Central memory CD4-positive, alpha-beta T cell (primary cell): ENCODE results near the gene KBTBD2.
"Not testable (repeated sequence)": the region's sequence is repeated elsewhere in the genome, so short reads cannot be mapped to it uniquely, and the experiment has no call there.

Source experiments
- DNase-seq: peaks from one replicate; pipeline ENCODE4 v3.0.0; 2022

The KBTBD2 gene

DNA sequence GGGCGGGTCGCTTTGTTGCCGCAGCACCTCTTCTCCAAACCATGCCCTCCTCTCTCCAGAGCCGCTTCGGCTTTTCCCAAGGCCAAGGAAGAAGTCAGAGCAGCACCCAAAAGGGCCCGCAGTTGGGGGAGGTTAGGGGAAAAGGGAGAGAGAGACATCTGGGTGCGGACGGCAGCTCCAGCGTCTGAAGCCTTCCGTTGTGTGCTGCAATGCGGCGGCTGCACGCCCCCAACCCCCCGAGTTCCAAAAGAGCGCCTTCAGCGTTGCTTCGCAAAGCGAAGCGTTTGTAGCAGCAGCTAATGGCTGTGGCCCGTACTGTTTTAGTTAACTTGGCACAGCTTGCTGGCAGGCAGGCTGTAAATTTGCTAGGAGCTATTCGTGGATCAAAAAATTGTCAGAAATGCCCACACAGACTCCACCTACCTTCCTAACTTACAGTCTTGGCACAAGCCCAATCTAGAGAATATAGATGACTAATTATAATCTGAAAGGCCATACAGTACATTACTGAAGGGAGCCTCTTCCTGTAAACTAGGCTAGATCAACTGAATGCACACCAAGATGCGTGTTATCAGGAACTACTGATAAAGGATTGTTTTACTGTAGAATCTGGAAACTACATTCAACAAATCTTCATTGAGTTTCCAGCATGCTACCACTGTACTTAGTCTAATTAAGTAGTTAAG, 1.1 kb upstream of the KBTBD2 start:
- peak; percentile 53 for DNase-seq

DNA sequence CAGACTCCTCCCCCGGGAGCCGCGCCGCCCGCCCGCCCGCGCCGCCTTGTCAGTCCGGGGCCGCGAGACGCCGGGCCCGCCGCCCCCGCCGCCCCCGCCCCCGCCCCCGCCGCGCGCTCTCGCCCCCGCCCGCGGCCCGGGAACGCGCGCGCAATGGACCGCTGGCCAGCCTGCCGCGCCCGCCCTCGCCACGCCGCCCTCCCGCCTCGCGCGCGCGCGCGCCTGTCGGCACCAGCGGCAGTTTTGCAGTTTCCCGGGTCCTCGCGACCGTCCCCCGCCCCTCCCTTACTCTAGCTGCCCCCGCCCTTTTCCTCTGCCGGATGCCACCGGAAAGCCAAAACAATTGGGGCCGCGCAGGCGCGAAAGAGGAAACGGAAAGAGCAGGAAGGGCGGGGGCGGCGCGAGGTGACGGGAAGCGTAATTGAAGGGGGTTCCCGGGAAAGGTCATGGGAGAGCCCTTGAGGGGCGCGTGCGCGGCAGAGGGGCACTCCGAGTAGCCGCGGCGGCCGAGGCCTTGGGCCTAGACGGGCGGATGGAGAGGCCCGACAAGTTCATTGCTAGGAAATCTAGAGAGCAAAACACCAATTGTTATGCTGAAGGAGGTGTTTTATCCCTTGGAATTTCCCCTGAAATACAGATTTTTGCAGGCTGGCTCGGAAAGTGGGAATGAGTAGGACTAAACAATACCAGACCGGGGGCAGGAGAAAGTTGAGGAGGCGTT, 400 bp upstream of the KBTBD2 start:
- peak; percentile 98 for DNase-seq

DNA sequence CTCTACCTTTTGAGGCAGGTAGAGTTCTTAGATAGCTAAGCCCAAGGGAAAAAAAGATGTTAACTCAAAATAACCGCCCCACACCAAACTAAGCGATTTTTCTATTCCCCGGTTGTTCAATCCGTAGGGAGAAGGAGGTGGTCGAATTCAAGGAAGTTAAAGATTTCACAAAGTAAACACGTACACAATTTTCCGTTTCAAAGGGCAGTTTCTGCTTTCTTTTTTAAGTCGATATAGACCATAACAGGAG, 842 bp downstream of the KBTBD2 start:
- DNase-seq: no peak

DNA sequence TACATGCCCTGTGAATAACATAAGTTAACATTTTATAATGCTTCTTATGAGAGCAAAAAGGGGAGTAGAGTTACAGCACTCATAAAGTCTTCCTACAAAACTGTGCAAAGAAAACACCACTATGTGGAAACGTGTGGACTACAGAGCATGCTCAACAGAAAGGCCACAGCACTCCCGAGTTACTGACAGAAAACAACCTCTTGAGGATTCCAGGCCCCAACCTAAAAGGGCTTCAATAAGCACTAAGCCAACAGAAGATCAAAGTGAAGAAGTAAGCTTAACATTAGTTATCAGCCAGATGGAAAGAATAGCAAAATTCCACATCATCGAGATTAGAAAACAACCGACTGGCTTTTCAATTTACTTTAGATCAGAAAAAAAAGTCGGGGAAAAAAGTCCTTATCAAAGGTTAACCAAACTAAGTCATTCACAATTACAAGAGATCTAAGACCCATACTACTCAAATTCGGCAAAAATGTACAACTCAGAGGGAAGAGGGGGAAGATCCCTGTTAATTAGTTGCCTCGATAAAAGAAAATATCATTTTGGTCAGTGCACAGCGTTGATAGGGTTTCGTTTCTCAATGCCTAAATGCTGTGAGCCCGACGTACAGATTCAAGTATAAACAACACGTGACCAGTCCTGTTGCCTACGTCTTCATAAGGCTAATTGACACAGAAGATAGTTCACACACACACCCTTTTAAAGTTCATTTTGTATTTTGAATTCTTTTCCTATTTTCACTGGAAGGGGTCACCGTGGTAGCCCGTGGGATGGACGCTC, 1.4 kb downstream of the KBTBD2 start:
- DNase-seq: peak; percentile 74

DNA sequence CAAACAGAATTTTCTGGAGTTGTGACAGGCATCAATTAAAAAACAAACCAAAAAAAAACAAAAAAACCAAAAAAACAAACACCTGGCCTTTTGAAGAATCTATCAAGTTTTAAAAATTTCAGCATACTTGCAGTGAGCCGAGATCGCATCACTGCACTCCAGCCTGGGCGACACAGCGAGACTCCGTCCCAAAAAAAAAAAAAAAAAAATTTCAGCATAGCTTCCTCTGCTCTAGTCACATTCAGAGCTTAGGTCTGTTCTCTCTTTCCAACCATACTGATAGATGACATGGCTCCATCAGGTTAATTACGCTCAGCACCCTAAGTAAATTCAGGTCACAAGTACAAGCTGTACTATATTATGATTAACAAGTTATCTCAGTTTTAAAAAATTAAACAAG, 3.1 kb downstream of the KBTBD2 start:
- DNase-seq: no peak

DNA sequence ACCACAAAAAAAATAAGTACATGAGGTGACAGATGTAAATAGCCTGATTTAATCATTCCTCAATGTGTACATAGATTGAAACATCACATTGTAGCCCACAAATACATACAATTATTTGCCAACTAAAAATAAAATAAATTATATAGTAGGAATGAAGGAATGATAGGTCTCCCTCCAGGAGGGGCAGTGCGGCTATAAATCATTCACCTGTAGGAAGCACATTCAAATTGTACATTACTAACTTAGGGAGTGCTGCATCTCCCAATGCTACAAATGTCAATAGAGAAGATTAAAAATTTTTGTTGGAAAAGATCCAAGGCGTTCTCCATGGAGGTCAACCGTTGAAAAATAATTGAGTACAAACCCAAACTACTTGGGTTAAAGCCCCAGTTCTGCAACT, 4.2 kb downstream of the KBTBD2 start:
- DNase-seq: no peak

DNA sequence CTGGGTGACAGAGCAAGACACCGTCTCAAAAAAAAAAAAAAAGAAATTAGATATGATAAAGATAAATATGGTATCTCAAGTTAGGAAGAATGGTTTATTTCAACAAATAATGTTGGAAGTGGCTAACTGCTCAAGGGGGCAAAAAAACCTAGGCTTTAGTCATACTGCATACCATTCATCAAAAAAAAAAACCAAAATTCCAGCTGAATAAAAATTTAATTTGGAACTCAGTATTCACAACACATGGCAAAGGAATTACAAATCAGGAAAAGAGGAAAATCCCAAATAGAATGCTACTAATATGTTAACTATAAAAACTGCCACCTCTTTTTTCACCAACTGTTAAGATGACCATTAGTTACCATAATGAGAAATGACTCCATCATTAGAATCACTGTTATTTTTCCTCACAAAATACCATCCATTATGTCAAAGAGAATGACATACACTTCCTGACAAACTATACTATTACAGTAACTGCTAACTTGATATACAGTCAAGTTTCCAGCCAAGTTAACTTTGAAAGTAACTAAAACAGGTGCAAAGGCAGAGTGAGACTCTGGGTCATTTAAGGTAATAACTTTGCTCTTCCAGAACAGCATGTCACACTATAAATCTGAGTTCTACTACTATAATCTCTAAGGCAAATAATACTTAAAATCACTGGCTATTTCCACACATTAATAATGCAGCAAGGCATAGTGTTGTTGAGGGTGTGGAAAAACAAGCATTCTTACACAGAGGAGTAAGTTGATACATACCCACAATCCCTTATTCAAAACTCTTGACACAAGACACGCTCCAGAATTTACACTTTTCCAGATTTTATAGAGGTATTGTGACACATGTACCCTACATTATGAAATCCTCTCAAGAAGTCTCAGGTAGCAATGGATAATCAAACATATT, 10.2 kb downstream of the KBTBD2 start:
- DNase-seq: no peak

DNA sequence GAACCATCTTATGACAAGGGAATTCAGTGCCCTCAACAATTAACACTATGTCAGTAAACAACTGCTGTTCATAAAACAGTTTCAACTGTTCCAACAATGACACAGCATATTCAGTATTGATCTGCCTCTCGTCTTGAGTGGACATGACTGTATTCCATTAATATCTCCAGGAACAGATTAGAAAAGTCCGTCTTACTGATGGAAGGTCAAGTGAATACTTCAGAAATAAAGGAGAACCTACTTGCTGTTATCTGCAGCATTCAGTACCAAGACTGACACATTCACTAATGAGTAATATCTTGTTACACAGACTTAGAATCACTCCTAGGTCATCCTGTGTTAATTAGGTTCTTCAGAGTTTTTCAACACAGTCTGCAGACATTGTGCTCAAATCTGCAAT, 12.1 kb downstream of the KBTBD2 start:
- no peak for DNase-seq

DNA sequence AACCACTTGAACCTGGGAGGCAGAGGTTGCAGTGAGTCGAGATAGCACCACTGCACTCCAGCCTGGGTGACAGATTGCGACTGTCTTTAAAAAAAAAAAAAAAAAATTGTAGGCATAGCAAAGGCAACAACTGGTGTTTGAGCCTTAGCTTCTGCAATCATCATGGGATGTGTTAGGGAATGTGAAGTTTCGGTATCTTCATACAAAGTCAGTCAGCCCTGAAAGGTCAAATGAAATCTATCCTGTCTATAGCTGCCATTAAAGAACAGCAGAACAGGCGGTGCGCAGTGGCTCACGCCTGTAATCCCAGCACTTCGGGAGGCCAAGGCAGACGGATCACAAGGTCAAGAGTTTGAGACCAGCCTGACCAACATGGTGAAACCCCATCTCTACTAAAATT, 13.5 kb downstream of the KBTBD2 start:
- DNase-seq: not testable (repeated sequence)

DNA sequence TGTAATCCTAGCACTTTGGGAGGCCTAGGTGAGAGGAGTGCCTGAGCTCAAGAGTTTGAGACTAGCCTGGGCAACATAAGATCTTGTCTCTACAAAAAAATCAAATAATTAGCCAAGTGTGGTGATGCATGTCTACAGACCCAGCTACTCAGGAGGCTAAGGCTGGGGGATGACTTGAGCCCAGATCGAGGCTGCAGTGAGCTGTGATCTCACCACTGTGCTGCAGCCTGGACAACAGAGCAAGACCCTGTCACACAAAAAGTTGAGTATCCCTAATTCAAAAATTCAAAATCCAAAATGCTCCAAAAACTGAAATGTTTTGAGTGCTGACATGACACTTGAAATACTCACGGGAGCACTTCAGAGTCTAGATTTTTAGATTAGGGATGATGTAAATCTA, 19.1 kb downstream of the KBTBD2 start:
- no peak for DNase-seq

DNA sequence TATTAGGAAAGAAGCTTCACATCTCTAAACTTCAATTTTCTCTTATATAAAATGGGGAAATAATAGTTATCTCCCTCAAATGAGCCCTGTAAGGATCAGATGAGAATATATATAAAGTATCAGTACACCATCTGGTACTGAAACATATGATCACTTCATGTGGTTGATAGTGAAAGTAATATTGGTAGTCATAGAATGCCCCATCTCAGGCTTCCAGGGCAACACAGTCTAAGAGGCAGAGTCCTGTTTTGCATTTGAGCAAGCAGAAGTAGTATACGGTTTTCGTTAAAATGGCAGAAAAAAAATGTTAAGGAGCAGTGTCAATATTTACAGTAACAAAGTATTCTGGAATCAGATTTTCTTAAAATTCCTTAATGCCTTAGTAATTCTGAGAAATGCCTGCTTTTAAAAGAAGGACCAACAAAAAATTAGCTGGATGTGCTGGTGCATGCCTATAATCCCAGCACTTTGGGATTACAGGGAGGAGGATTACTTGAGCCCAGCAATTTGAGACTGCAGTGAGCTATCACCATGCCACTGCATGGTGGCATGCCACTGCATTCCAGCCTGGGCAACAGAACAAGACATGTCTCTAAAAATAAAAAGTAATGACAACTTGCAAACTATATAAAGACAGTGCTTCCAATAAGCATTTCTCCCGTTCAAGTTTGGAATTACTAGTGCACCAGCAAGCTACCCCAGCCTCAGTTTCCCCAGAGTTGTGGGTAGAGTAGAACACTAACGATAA, 19.8 kb downstream of the KBTBD2 start:
- no peak for DNase-seq

DNA sequence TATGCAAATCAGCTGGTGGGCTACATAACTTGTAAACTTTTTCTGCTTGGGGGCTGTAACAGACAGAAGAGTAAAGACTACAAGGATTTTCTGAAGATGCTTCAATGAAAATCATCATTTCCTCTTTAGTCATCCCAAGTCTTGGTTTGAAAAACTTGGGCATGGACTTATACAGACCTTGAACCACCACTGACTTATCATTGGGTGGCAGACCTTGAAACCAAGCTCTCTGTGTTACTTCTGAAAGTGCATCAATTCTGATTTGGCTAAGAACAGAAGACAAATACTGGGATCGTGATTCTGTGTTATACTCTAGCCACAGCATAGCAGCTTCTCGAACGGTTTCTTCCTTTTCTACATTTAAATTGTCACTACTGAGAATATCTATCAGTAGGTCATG, 21.3 kb downstream of the KBTBD2 start:
- no peak for DNase-seq

DNA sequence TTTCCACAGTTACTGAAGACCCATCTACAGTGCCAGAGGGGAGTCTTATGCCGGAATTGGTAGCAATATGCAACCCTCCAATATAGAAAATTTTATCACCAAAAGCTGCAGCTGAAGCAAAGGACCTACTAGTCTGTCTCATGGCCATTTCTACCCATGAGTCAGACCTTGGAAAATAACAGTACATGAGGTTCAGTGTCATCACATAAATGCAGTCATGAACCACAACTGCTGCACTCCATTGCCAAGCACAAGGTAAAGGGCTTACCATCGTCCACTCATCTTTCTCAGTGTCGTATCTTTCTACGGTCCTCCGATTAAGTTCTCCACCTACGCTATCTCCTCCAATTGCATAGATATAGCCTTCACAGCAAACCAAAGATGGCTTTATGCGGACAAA, 21.8 kb downstream of the KBTBD2 start:
- no peak for DNase-seq

DNA sequence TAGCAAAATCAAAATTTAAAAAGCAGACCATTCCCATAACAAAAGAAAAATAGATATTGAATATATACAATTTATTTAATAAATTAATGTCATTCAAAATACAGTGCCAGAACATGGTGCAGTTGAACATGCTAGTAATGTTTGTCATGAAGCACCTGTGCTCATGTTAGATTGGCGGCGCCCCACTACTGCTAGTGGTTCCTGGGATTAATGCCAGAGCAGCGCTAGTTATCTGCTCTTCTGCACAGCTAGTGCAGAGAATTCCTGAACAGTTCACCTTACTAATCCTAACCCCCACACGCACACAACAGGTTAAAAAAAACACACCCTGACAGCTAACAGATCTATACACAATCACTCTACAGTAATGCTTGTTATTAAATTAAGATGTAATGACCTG, 23.4 kb downstream of the KBTBD2 start:
- DNase-seq: no peak

DNA sequence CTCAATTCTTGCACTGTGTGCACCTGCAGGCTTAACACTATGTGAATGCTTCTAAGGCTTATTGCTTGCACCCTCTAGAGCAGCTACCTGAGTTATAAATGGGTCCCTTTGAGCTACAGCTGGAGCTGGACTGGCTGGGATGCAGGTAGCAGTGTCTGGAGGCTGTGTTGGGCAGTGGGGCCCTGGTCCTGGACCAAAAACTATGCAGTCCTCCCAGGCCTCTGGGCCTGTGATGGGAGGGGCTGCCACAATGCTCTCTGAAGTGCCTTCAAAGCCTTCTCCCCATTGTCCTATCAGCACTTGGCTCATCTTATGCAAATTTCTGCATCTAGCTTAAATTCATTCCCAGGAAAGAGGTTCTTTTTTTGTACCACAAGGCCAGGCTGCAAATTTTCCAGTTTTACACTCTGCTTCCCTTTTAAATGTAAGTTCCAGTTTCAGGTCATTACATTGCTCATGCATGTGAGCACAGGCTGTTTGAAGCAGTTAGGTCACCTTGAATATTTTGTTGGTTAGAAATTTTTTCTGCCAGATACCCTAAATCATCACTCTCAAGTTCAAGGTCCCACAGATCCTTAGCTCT, 26.0 kb downstream of the KBTBD2 start:
- DNase-seq: no peak

DNA sequence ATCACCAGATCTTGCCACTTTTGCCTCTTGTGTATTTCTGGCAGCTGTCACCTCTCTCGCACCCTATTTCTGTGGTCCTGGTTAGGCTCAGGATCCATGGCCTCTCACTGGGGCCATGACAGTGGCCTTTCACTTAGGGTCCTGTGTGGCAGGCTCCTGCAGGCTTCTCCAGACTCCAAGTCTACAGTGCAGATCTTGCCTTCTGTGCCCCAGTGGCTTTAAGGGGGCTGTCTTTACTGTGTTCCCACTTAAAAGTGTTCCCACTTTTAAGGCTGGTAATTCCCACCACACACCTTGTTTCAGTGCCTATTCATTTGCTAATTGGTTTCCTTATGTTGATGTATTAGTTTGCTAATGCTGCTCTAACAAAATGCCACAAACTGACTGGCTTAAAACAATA, 27.7 kb downstream of the KBTBD2 start:
- not testable (repeated sequence) for DNase-seq

DNA sequence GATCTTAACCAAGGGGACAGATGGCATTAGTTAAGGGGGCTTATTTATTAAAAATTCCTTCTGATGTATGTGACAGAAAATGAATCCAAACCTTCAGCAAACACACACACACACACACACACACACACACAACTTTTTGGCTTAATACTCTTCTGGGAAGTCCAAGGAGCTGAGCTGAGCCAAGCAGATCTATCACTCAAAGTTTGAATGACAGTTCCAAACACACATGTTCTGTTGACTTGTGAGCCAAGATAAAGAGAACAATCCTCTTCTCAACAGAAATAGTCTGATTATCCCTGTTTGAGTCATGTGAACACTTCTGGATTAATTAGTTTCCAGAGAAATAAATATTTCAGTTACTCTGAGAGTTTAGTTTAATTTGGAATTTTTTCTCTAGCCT, 31.5 kb downstream of the KBTBD2 start:
- no peak for DNase-seq

DNA sequence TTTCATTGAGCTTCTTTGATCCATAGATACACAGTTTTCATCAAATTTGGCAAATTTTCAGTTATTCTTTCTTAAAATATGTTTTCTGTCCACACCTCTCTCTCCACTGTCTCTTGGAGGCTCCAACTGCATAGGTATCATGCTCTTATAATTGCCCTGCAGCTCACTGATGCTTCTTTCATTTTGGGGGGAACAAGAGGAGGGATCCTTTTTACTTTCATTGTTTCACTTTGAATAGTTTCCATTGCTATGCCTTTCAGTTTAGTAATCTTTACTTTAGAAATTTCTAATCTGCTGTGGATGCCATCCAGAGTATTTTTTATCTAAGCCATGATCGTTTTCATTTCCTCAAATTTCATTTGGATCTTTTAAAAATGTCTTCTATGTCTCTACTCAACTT, 32.9 kb downstream of the KBTBD2 start:
- DNase-seq: no peak

DNA sequence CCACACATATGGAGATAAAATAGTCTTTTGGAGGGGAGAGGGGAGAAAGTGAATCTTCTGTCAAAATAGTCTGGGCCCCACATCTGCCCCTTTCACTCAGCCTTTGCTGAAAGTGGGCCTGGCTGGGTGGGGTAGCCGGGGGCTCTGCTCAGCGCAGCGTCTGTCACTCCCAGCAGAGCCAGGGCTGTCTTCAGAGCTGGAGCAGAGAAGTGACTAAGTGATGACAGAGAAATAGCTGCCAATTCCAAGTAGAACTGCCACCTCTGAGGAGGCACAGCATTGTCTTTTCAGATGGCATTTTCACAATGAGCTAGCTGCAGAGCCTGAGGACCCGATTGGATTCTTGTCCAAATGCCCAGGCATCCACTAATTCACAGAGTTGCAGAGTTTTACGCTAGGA, 34.5 kb downstream of the KBTBD2 start:
- not testable (repeated sequence) for DNase-seq

DNA sequence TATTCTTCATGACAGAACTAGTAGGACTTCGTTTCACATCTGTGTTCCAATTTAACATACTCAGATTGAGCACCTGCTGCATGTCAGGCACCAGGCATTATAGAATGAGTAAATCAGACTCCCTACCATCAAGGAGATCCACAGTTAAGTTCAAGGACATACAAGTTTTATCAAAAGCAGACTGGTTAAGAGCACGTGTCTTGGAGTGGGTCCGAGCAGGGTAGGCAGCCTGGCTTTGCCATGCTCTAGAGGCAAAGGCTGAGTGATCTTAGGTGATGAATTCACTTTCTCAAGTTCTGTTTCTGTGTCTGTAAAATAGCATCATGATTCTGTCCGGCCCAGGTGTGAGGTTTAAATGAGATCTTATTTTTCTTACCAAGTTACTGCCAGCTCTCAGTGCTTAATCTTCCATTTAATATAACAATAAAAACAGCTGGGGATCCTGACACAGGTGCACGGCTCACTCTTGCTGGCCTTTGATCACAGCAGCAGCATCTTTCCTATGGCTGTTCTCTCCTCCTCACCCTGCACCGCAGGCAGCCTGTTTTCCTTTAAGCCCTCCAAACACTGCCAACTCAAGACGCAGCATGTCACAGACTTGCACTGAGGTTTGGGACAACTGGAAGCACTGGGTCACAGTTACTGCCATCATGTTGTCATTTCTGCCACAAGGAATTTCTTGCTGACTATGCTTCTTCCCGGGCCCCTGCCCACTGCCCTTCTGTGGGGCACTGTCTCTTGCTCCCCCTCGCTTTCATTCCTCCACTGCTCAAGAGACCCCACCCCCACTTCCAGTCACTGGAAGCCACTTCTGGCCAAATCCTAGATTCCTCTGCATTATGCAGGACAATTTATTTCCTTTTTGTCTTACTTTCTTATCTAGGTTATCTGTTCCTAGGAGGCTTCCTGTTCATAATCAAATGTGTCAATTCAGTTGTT, 35.5 kb downstream of the KBTBD2 start:
- DNase-seq: not testable (repeated sequence)

DNA sequence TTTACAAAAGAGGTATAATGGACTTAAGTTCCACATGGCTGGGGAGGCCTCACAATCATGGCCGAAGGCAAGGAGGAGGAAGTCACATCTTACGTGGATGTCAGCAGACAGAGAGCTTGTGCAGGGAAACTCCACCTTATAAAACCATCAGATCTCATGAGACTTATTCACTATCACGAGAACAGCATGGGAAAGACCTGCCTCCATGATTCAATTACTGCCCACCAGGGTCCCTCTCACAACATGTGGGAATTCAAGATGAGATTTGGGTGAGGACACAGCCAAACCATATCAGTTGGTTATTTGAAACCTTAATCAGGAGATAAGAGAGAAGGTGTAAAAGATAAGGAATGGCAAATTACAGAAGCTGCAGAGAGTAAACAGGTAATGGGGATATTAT, 40.9 kb downstream of the KBTBD2 start:
- DNase-seq: not testable (repeated sequence)
